Cardiac fibroblast (primary cell): ENCODE data around the gene TAC4.

Experiments used
- DNase-seq, 2 donors: peaks; one replicate each; pipeline versions ENCODE4 v3.0.0 to v3.0.0-alpha.2; 2010; ENCODE audit warnings: low read depth in 2 of 2
- H3K4me3 ChIP-seq, 2 donors: replicated peaks in 1 of 2; 1 replicate in 1 of 2; 2 replicates in 1 of 2; pipeline ENCODE4 v1.5.1; 2011; ENCODE audit warnings: low read depth in 2 of 2, low read length in 2 of 2, mild to moderate bottlenecking in 2 of 2, moderate library complexity in 1 of 2
- CTCF ChIP-seq: IDR thresholded peaks from one replicate; pipeline ENCODE4 v1.5.1; 2011; ENCODE audit warnings: low read depth, mild to moderate bottlenecking, low read length, inconsistent platforms

Gene TAC4

GRCh38 chr17:49825645-49826044 is 22.2 kb downstream of the TAC4 start:
- TF ChIP-seq CTCF, result no peak

GRCh38 chr17:49823614-49824013 is 24.3 kb downstream of the TAC4 start:
- no peak for TF ChIP-seq CTCF
- no peak overlapping the region for H3K4me3 ChIP-seq
- DNase-seq, result peak in 1 of 2 donors; percentile 11

More at GRCh38 chr17:49825645-49826044, 22.2 kb downstream of the TAC4 start:
- no peak overlapping the region for H3K4me3 ChIP-seq
- DNase-seq, result no peak

- no peak for TF ChIP-seq CTCF
- H3K4me3 ChIP-seq, result no peak overlapping the region
- DNase-seq, result peak; percentile 68 to 75
These were observed 25.0 kb downstream of the TAC4 start for GRCh38 chr17:49822829-49823228.

- no peak overlapping the region for H3K4me3 ChIP-seq
- DNase-seq, result no peak
- no peak for TF ChIP-seq CTCF
These were observed 26.0 kb downstream of the TAC4 start for GRCh38 chr17:49821916-49822315.

- DNase-seq, result no peak
- H3K4me3 ChIP-seq, result no peak overlapping the region
- TF ChIP-seq CTCF, result no peak
These were observed 26.4 kb downstream of the TAC4 start for GRCh38 chr17:49821466-49821865.

- TF ChIP-seq CTCF, result no peak
- DNase-seq, result no peak
- H3K4me3 ChIP-seq, result no peak overlapping the region
These were observed 27.1 kb downstream of the TAC4 start for GRCh38 chr17:49820773-49821172.

- no peak for TF ChIP-seq CTCF
- no peak for DNase-seq
- H3K4me3 ChIP-seq, result no peak overlapping the region
These were observed 28.2 kb downstream of the TAC4 start for GRCh38 chr17:49819651-49820050.
